ENCODE measurements around the gene CEP72. TPM values are rescaled to one million over a fixed set of nuclear protein-coding genes. Genes with fewer than 3 reads are reported as not detected.

The CEP72 gene
- total RNA-seq, 1 donor from 2014 or later = 7.0 TPM

DNA sequence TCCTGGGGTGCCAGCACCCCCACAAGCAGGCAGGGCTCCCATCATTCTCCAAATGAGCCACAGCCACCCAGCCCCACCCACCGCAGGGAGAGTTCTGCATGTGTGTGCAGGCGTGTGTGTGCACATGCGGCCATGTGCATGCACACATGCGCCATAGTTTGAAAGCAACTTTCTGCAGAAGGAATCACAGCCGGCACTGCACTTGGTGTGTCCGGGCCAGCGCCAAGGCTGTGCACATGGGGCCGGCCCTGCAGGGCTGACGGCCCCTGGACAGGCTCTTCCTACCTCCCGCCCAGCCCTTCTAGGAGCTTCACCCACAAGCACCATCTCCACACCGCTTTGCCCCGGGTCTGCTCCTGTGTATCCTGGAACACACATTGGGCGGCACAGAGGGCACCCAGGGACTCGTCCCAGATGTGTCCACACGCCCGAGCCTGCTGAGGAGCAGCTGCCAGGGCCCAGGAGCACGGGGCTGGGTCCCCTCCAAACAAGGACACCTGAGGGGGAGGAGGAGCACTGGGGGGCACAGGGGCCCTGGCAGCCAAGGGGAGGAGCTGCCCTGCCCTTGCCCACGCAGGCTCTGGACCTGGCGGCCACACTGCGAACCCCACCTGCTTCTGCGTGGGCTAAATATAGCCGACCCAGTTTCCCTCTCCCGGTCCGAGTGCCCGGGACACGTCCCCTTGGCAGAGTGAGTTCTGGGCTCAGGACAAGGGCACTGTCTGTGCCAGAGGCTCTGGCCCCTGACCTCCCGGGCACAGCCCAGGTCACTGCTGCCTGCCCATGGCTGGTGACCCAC, 61.9 kb downstream of the CEP72 start:
- DNase-seq (ENCODE audit: low read depth) = no peak
- H3K4me1 ChIP-seq (ENCODE audit: insufficient read depth, low read length) = peaks cover 21% of the 10 kb centered on the region
- H3K36me3 ChIP-seq (ENCODE audit: insufficient read depth, low read length) = no peaks in the 10 kb centered on the region

DNA sequence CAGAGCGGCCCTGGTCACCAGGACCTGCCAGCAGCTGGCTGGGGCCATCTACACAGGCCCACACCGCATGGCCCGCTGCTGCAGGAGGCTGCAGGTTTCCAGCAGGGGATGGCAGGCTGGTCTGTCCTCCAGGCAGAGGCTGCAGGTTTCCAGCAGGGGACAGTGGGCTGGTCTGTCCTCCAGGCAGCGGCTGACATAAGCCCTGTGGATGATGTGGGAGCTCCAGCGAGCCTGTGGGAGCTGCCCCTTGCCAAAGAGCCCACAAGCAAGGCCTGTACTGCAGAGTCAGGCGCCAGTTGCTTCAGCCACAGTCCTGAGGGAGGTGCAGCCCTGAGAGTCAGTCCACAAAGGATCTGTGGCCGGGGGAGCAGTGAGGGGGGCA, 62.5 kb downstream of the CEP72 start:
- Histone ChIP-seq H2AFZ (ENCODE audit: low read depth, low read length) (no peak overlapping the region), H3K4me2 (ENCODE audit: low read length) (no peak overlapping the region), H3K9ac (ENCODE audit: low read length) (no peak overlapping the region), H3K36me3 (ENCODE audit: insufficient read depth, low read length) (no peaks in the 10 kb centered on the region), H3K9me3 (ENCODE audit: insufficient read depth, low read depth, low read length) (no peaks in the 10 kb centered on the region), H4K20me1 (ENCODE audit: insufficient read depth, low read length) (no peaks in the 10 kb centered on the region), H3K27ac (ENCODE audit: low read depth, low read length) (no peak overlapping the region), H3K79me2 (ENCODE audit: insufficient read depth, low read length) (no peaks in the 10 kb centered on the region), H3K27me3 (ENCODE audit: insufficient read depth, low read length) (peaks cover 16% of the 10 kb centered on the region), H3K4me3 (ENCODE audit: insufficient read depth, low read depth, low read length) (no peak overlapping the region), H3K4me1 (ENCODE audit: insufficient read depth, low read length) (peaks cover 16% of the 10 kb centered on the region)
- Mint-ChIP-seq H3K36me3 (ENCODE audit: low read depth, unreplicated experiment) (no peaks in the 10 kb centered on the region), H3K4me3 (ENCODE audit: unreplicated experiment) (no peak overlapping the region), H3K27ac (ENCODE audit: unreplicated experiment) (no peak overlapping the region), H3K4me1 (ENCODE audit: low read depth, unreplicated experiment) (peaks cover 2% of the 10 kb centered on the region), H3K27me3 (ENCODE audit: low read depth, unreplicated experiment) (peaks cover 12% of the 10 kb centered on the region), H3K9me3 (ENCODE audit: unreplicated experiment) (no peaks in the 10 kb centered on the region)
- FAIRE-seq = no peak
- no peak for TF ChIP-seq EZH2 (IDR thresholded peaks at IDR 0.05; ENCODE audit: insufficient read depth, low read length)
- TF ChIP-seq, protein P1, sequence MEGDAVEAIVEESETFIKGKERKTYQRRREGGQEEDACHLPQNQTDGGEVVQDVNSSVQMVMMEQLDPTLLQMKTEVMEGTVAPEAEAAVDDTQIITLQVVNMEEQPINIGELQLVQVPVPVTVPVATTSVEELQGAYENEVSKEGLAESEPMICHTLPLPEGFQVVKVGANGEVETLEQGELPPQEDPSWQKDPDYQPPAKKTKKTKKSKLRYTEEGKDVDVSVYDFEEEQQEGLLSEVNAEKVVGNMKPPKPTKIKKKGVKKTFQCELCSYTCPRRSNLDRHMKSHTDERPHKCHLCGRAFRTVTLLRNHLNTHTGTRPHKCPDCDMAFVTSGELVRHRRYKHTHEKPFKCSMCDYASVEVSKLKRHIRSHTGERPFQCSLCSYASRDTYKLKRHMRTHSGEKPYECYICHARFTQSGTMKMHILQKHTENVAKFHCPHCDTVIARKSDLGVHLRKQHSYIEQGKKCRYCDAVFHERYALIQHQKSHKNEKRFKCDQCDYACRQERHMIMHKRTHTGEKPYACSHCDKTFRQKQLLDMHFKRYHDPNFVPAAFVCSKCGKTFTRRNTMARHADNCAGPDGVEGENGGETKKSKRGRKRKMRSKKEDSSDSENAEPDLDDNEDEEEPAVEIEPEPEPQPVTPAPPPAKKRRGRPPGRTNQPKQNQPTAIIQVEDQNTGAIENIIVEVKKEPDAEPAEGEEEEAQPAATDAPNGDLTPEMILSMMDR (IDR thresholded peaks at IDR 0.05; ENCODE audit: insufficient read depth, low read depth, low read length) = no peak
- no peak for DNase-seq (ENCODE audit: low read depth)

More for the DNA sequence above, 61.9 kb downstream of the CEP72 start:
- Mint-ChIP-seq H3K4me1 (ENCODE audit: low read depth, unreplicated experiment) (peaks cover 2% of the 10 kb centered on the region), H3K36me3 (ENCODE audit: low read depth, unreplicated experiment) (no peaks in the 10 kb centered on the region), H3K27ac (ENCODE audit: unreplicated experiment) (no peak overlapping the region), H3K4me3 (ENCODE audit: unreplicated experiment) (no peak overlapping the region), H3K27me3 (ENCODE audit: low read depth, unreplicated experiment) (peaks cover 12% of the 10 kb centered on the region), H3K9me3 (ENCODE audit: unreplicated experiment) (no peaks in the 10 kb centered on the region)
- Histone ChIP-seq H4K20me1 (ENCODE audit: insufficient read depth, low read length) (no peaks in the 10 kb centered on the region), H3K4me2 (ENCODE audit: low read length) (no peak overlapping the region), H3K79me2 (ENCODE audit: insufficient read depth, low read length) (no peaks in the 10 kb centered on the region), H3K9ac (ENCODE audit: low read length) (no peak overlapping the region), H3K27me3 (ENCODE audit: insufficient read depth, low read length) (peaks cover 16% of the 10 kb centered on the region), H3K27ac (ENCODE audit: low read depth, low read length) (no peak overlapping the region), H2AFZ (ENCODE audit: low read depth, low read length) (no peak overlapping the region), H3K4me3 (ENCODE audit: insufficient read depth, low read depth, low read length) (no peak overlapping the region), H3K9me3 (ENCODE audit: insufficient read depth, low read depth, low read length) (no peaks in the 10 kb centered on the region)
- TF ChIP-seq EZH2 (IDR thresholded peaks at IDR 0.05; ENCODE audit: insufficient read depth, low read length) = no peak
- TF ChIP-seq, protein P1 (IDR thresholded peaks at IDR 0.05; ENCODE audit: insufficient read depth, low read depth, low read length) = no peak
- FAIRE-seq = no peak

All from astrocyte (in vitro differentiated cells and primary cell).